DND-41 (cell line): ENCODE data around the gene CHEK1.
A peak's percentile ranks its signal among the peaks of the same experiment; 100 is the strongest.

Source experiments
- ATAC-seq: fragments of 200-7000 bp; cut with Tn5 transposase; 3 replicates; pipeline ENCODE4 v1.9.1; 2021; ENCODE audit warnings: low read depth; ENCODE audit not compliant: insufficient read depth
- DNase-seq: peaks from one replicate; pipeline ENCODE4 v3.0.0-alpha.2; 2020
- H2AFZ ChIP-seq: 2 replicates; pipeline ENCODE4 v1.6.0; 2012; ENCODE audit warnings: low read depth, low read length
- H3K27ac ChIP-seq: 2 replicates; pipeline ENCODE4 v1.5.1; 2012; ENCODE audit warnings: low read length, inconsistent platforms
- H3K27me3 ChIP-seq: fragments of 200-600 bp; sonication (generic); 2 replicates; pipeline ENCODE4 v1.6.0; 2012; ENCODE audit warnings: low read length, mild to moderate bottlenecking, inconsistent platforms; ENCODE audit not compliant: insufficient read depth, poor library complexity
- H3K36me3 ChIP-seq: 2 replicates; pipeline ENCODE4 v1.5.1; 2012; ENCODE audit warnings: low read length, inconsistent platforms; ENCODE audit not compliant: insufficient read depth
- H3K4me1 ChIP-seq: 2 replicates; pipeline ENCODE4 v1.5.1; 2012; ENCODE audit warnings: mild to moderate bottlenecking, low read length; ENCODE audit not compliant: insufficient read depth
- H3K4me2 ChIP-seq: 2 replicates; pipeline ENCODE4 v1.6.0; 2012; ENCODE audit warnings: mild to moderate bottlenecking, moderate library complexity, low read length, inconsistent platforms; ENCODE audit not compliant: insufficient read depth
- H3K4me3 ChIP-seq, 2 experiments: fragments of 200-600 bp in 1 of 2; shearing (Covaris generic) in 1 of 2; 2 replicates each; pipeline ENCODE4 v1.5.1; 2012 to 2016; ENCODE audit warnings: inconsistent platforms in 2 of 2, low read length in 2 of 2, mild to moderate bottlenecking in 2 of 2, low read depth in 1 of 2, moderate library complexity in 1 of 2
- H3K79me2 ChIP-seq: 2 replicates; pipeline ENCODE4 v1.6.0; 2012; ENCODE audit warnings: low read length, inconsistent platforms; ENCODE audit not compliant: insufficient read depth
- H3K9ac ChIP-seq: 2 replicates; pipeline ENCODE4 v1.6.0; 2012; ENCODE audit warnings: low read depth, mild to moderate bottlenecking, inconsistent platforms, low read length, moderate library complexity
- H3K9me3 ChIP-seq: 2 replicates; pipeline ENCODE4 v1.5.1; 2012; ENCODE audit warnings: low read length, moderate library complexity, mild to moderate bottlenecking, inconsistent platforms; ENCODE audit not compliant: insufficient read depth, severe bottlenecking
- H4K20me1 ChIP-seq: 2 replicates; pipeline ENCODE4 v1.6.0; 2012; ENCODE audit warnings: low read length; ENCODE audit not compliant: insufficient read depth
- EZH2 ChIP-seq: IDR thresholded peaks from 3 replicates; pipeline ENCODE4 v1.6.1; 2012; ENCODE audit warnings: borderline replicate concordance, low read depth, mild to moderate bottlenecking, moderate library complexity, low read length, inconsistent platforms; ENCODE audit not compliant: severe bottlenecking
- TF ChIP-seq, protein P1 (sequence below): IDR thresholded peaks from 2 replicates; pipeline ENCODE4 v1.5.1; 2012; ENCODE audit warnings: borderline replicate concordance, low read length, moderate library complexity, mild to moderate bottlenecking; ENCODE audit not compliant: poor library complexity, severe bottlenecking; ENCODE audit errors: extremely low read depth

The CHEK1 gene

DNA sequence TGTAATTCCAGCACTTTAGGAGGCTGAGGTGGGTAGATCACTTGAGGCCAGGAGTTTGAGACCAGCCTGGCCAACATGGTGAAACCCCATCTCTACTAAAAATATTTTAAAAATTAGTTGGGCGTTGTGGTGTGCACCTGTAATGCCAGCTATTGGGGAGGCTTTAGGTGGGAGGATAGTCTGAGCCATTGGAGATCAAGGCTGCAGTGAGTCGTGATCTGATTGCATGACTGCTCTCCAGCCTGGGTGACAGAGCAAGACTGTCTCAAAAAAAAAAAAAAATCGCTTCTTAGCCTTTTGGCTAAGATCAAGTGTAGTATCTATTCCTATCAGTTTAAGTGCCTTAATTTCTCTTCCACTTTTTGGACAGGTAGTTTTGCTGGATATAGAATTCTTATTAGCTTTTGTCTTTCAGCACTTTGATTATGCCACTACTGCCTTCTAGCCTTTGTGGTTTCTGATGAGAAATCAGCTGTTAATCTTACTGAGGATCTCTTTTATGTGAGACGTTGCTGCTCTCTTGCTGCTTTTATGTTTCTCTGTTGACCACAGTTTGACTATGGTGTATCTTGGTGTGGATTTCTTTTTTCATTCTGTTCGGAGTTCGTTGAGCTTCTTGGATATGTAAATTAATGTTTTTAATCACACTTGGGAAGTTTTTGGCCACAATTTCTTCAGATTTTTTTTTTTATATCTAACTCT lies 24.7 kb downstream of the CHEK1 start:
- no peak for TF ChIP-seq EZH2
- TF ChIP-seq, protein P1, sequence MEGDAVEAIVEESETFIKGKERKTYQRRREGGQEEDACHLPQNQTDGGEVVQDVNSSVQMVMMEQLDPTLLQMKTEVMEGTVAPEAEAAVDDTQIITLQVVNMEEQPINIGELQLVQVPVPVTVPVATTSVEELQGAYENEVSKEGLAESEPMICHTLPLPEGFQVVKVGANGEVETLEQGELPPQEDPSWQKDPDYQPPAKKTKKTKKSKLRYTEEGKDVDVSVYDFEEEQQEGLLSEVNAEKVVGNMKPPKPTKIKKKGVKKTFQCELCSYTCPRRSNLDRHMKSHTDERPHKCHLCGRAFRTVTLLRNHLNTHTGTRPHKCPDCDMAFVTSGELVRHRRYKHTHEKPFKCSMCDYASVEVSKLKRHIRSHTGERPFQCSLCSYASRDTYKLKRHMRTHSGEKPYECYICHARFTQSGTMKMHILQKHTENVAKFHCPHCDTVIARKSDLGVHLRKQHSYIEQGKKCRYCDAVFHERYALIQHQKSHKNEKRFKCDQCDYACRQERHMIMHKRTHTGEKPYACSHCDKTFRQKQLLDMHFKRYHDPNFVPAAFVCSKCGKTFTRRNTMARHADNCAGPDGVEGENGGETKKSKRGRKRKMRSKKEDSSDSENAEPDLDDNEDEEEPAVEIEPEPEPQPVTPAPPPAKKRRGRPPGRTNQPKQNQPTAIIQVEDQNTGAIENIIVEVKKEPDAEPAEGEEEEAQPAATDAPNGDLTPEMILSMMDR: no peak

DNA sequence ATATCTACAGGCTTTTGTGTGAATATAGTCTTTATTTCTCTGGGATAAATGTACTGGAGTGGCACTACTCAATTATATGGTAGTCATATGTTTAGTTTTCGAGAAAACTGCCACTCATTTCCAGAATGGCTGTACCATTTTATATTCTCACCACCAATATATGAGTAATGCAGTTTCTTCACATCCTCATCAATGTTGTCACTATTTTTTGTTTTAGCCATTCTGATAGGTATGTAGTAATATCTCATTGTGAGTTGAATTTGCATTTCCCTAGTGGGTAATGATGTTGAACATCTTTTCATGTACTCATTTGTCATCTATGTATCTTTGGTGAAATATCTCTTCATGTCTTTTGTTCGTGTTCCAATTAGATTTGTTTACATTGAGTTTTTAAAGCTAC lies 37.7 kb downstream of the CHEK1 start:
- peaks cover 69% of the 10 kb centered on the region for H3K79me2 ChIP-seq
- H4K20me1 ChIP-seq: peaks cover 12% of the 10 kb centered on the region; the same call in 1 of the 2 replicates
- no peak overlapping the region for H3K27ac ChIP-seq
- H3K36me3 ChIP-seq: peaks cover 90% of the 10 kb centered on the region
- H2AFZ ChIP-seq: no peak overlapping the region
- TF ChIP-seq EZH2: no peak
- TF ChIP-seq, protein P1: no peak
- ATAC-seq: no peak
- H3K27me3 ChIP-seq: no peaks in the 10 kb centered on the region
- no peak for DNase-seq
- no peak overlapping the region for H3K4me2 ChIP-seq
- H3K4me1 ChIP-seq: no peaks in the 10 kb centered on the region
- H3K4me3 ChIP-seq: no peak overlapping the region
- H3K9ac ChIP-seq: no peak overlapping the region
- no peaks in the 10 kb centered on the region for H3K9me3 ChIP-seq

More for the DNA sequence above, 24.7 kb downstream of the CHEK1 start:
- Histone ChIP-seq H2AFZ (no peak overlapping the region), H3K27ac (no peak overlapping the region), H4K20me1 (peaks cover 28% of the 10 kb centered on the region), H3K4me1 (0 out of 2 replicates have a peak, but pooled peaks cover 3% of the 10 kb centered on the region), H3K9me3 (no peaks in the 10 kb centered on the region), H3K4me2 (no peak overlapping the region), H3K27me3 (no peaks in the 10 kb centered on the region), H3K36me3 (peaks cover 93% of the 10 kb centered on the region), H3K4me3 (no peak overlapping the region), H3K79me2 (peaks cover 87% of the 10 kb centered on the region), H3K9ac (no peak overlapping the region)
- peak; percentile 80; the same call in 2 of the 3 replicates for ATAC-seq
- DNase-seq: no peak

DNA sequence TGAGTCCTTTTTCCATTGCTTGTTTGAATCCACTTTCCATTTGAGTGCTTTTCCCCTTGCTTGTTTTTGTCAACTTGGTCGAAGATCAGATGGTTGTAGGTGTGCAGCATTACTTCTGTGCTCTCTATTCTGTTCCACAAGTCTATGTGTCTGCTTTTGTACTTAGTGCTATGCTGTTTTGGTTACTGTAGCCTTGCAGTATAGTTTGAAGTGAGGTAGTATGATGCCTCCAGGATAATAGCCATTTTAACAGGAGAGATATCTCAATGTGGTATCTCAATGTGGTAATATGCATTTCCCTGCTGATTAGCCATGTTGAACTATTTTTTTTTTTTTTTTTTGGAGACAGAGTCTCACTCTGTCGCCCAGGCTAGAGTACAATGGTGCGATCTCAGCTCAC lies 38.9 kb downstream of the CHEK1 start:
- DNase-seq (no peak), ATAC-seq (peak; percentile 37; the same call in 2 of the 3 replicates)
- Histone ChIP-seq H3K9me3 (no peaks in the 10 kb centered on the region), H3K27me3 (no peaks in the 10 kb centered on the region), H3K4me2 (no peak overlapping the region), H2AFZ (no peak overlapping the region), H3K4me1 (no peaks in the 10 kb centered on the region), H3K9ac (no peak overlapping the region), H4K20me1 (peaks cover 12% of the 10 kb centered on the region; the same call in 1 of the 2 replicates), H3K36me3 (peaks cover 83% of the 10 kb centered on the region), H3K79me2 (peaks cover 68% of the 10 kb centered on the region), H3K27ac (no peak overlapping the region), H3K4me3 (no peak overlapping the region)
- TF ChIP-seq EZH2: no peak
- TF ChIP-seq, protein P1: no peak
